Measurements from ENCODE around the gene CFAP61. TPM values are rescaled to one million over a fixed set of nuclear protein-coding genes. Genes with fewer than 3 reads are reported as not detected.

CFAP61 gene
- total RNA-seq, 1 experiment from 2014 or later: 0.28 TPM

DNA sequence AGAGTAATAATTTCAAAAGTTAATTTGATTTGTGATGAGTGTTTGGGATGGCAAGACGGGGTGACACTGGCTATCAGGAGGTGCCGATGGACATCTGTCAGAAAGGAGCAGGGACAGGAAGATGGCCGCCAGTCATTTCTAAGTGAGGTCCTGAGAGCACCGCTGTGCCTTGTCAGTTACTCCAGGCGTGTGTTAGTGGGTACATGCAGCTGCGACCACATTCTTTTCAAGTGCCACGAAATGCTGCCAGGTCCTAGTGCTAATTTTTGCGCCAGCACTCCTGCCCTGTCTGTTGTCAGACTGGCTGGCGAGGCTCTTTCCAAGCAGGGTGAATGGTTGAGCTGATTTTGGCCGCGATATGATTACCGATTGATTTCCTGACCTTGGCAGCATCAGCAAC lies 251.0 kb downstream of the CFAP61 start:
- no TSS peak for BruUV-seq (replicated peaks)

DNA sequence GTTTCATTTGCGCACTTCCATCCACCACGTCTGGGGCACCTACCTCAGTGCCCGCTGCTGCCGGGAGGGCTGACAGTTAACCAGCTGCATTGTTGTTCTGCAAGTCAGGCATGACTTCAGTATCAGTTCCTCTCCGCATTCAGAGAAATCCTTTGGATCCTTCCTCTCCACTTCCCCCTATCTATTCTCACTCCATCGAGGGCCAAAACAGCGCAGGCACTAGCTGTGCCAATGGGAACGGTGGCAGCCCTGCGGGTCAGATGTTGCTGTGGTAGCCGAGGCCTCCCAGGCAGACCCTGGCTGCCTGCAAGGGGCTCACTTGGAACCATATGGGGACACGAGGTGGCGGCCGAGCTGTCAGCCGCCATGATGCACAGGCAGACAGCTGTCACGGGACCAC lies 251.4 kb downstream of the CFAP61 start:
- BruUV-seq (replicated peaks): no TSS peak
- H3K27me3 ChIP-seq (ENCODE audit: control insufficient read depth, insufficient read depth, low read length): no peaks in the 10 kb centered on the region
- H3K4me1 ChIP-seq (ENCODE audit: control insufficient read depth, insufficient read depth, low read length): no peaks in the 10 kb centered on the region

More for the DNA sequence above, 251.0 kb downstream of the CFAP61 start:
- no peaks in the 10 kb centered on the region for H3K4me1 ChIP-seq (ENCODE audit: control insufficient read depth, insufficient read depth, low read length)
- CTCF ChIA-PET: no interaction called here
- in situ Hi-C loops (cut with HindIII; ENCODE audit: low pct_unique_long_range_greater_than_20kb, low sequenced_read_pairs) (no loop called here), intact Hi-C loops (cut with micrococcal nuclease; ENCODE audit: unreplicated experiment) (no loop called here)
- POLR2A ChIA-PET: no interaction called here
- H3K9me3 ChIP-seq (ENCODE audit: control insufficient read depth, insufficient read depth, low read depth, low read length): no peaks in the 10 kb centered on the region
- TF ChIP-seq, protein P1, sequence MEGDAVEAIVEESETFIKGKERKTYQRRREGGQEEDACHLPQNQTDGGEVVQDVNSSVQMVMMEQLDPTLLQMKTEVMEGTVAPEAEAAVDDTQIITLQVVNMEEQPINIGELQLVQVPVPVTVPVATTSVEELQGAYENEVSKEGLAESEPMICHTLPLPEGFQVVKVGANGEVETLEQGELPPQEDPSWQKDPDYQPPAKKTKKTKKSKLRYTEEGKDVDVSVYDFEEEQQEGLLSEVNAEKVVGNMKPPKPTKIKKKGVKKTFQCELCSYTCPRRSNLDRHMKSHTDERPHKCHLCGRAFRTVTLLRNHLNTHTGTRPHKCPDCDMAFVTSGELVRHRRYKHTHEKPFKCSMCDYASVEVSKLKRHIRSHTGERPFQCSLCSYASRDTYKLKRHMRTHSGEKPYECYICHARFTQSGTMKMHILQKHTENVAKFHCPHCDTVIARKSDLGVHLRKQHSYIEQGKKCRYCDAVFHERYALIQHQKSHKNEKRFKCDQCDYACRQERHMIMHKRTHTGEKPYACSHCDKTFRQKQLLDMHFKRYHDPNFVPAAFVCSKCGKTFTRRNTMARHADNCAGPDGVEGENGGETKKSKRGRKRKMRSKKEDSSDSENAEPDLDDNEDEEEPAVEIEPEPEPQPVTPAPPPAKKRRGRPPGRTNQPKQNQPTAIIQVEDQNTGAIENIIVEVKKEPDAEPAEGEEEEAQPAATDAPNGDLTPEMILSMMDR (IDR thresholded peaks at IDR 0.05): no peak
- no peak for TF ChIP-seq TCF7L2 (IDR thresholded peaks at IDR 0.05; ENCODE audit: low read depth, low read length)
- no peak for TF ChIP-seq REST (IDR thresholded peaks at IDR 0.05; ENCODE audit: insufficient read depth in 1 of 2, low read depth in 2 of 2, low read length in 1 of 2)
- no peak for TF ChIP-seq SIN3A (IDR thresholded peaks at IDR 0.05; ENCODE audit: borderline replicate concordance, insufficient read depth, low read depth, low read length)
- no peak overlapping the region for H3K4me3 ChIP-seq (ENCODE audit: low read depth in 2 of 2, low read length in 2 of 2)
- H3K27ac ChIP-seq (ENCODE audit: low read length): no peak overlapping the region
- DNase-seq (ENCODE audit: low read depth, low spot score): no peak
- no peaks in the 10 kb centered on the region for H3K27me3 ChIP-seq (ENCODE audit: control insufficient read depth, insufficient read depth, low read length)
- H3K36me3 ChIP-seq (ENCODE audit: control insufficient read depth, insufficient read depth, low read length): no peaks in the 10 kb centered on the region
- no peak for ATAC-seq

More for the DNA sequence above, 251.4 kb downstream of the CFAP61 start:
- no peak overlapping the region for H3K4me3 ChIP-seq (ENCODE audit: low read depth in 2 of 2, low read length in 2 of 2)
- ChIA-PET POLR2A (no interaction called here), CTCF (no interaction called here)
- no peak overlapping the region for H3K27ac ChIP-seq (ENCODE audit: low read length)
- H3K36me3 ChIP-seq (ENCODE audit: control insufficient read depth, insufficient read depth, low read length): no peaks in the 10 kb centered on the region
- DNase-seq (ENCODE audit: low read depth, low spot score): no peak
- TF ChIP-seq POLR2AphosphoS5 (IDR thresholded peaks at IDR 0.05; ENCODE audit: low read depth, low read length) (no peak), SIN3A (IDR thresholded peaks at IDR 0.05; ENCODE audit: borderline replicate concordance, insufficient read depth, low read depth, low read length) (no peak), REST (IDR thresholded peaks at IDR 0.05; ENCODE audit: insufficient read depth in 1 of 2, low read depth in 2 of 2, low read length in 1 of 2) (no peak), TCF7L2 (IDR thresholded peaks at IDR 0.05; ENCODE audit: low read depth, low read length) (no peak)
- TF ChIP-seq, protein P1 (IDR thresholded peaks at IDR 0.05): no peak
- in situ Hi-C loops (cut with HindIII; ENCODE audit: low pct_unique_long_range_greater_than_20kb, low sequenced_read_pairs) (no loop called here), intact Hi-C loops (cut with micrococcal nuclease; ENCODE audit: unreplicated experiment) (no loop called here)
- no peaks in the 10 kb centered on the region for H3K9me3 ChIP-seq (ENCODE audit: control insufficient read depth, insufficient read depth, low read depth, low read length)
- ATAC-seq: no peak
